Left ventricle myocardium inferior (tissue), 1 donor: ENCODE results near the gene STK11IP. TPM values are rescaled to one million over a fixed set of nuclear protein-coding genes. Genes with fewer than 3 reads are reported as not detected.

Source experiments
- DNase-seq: peaks from one replicate; pipeline ENCODE4 v3.0.0-alpha.2; 2020
- H3K27ac ChIP-seq: fragments of 200-600 bp; replicated peaks from 2 replicates; pipeline ENCODE4 v1.8.0; 2021
- H3K27me3 ChIP-seq: fragments of 200-600 bp; 2 replicates; pipeline ENCODE4 v1.8.0; 2021; ENCODE audit warnings: low read depth
- H3K36me3 ChIP-seq: fragments of 200-600 bp; 2 replicates; pipeline ENCODE4 v1.8.0; 2021
- H3K4me1 ChIP-seq: fragments of 200-600 bp; 2 replicates; pipeline ENCODE4 v1.8.0; 2021
- H3K4me3 ChIP-seq: fragments of 200-600 bp; 2 replicates; pipeline ENCODE4 v1.8.0; 2021; ENCODE audit warnings: mild to moderate bottlenecking, moderate library complexity
- H3K9me3 ChIP-seq: fragments of 200-600 bp; replicated peaks from 2 replicates; pipeline ENCODE4 v1.8.0; 2021
- CTCF ChIP-seq: fragments of 200-600 bp; IDR thresholded peaks from 2 replicates; pipeline ENCODE4 v1.8.0; 2021; ENCODE audit warnings: antibody characterized with exemption, mild to moderate bottlenecking, borderline replicate concordance
- intact Hi-C: fragments of 100-400 bp; cut with micrococcal nuclease; formaldehyde crosslinking; loops from one replicate; pipeline ENCODE4 v1.11.0; 2022
- long read RNA-seq: library from polyadenylated mRNA; unstranded; transcript quantifications from one replicate; pipeline ENCODE4 v2.0.0, GENCODE V29; 2021
- total RNA-seq: library from RNA; stranded (reverse); fragmentation: NEBNext Ultra II Directional; extraction: Animal tissue kit (Norgen Biotek cat#: 25700); gene quantifications from one replicate; pipeline ENCODE4 v1.2.1, GENCODE V29; 2021
- donor health status: DM: no; HTN: yes; CAD: no; lungs with severe emphysema.

STK11IP gene
- 15.9 TPM for total RNA-seq
- long read RNA-seq, transcript STK11IP-204 (25 exons, 3,615 nt): major isoform, 6 of 36 reads
- long read RNA-seq, partial matches to known transcripts: 20 of 36 reads
- long read RNA-seq, other reads (novel, unspliced or antisense): 10 of 36 reads

GRCh38 chr2:219597552-219598307 lies at the start of gene STK11IP:
STK11IP (plus strand) TSS chr2:219597857; CDS start chr2:219598120, 263 bp downstream.
- intact Hi-C loops: no loop called here
- H3K9me3 ChIP-seq: no peaks in the 10 kb centered on the region
- peak; percentile 97 for DNase-seq
- H3K4me1 ChIP-seq: peaks cover 25% of the 10 kb centered on the region
- peak within 1 kb of the TSS; percentile 98 for H3K27ac ChIP-seq
- H3K27me3 ChIP-seq: no peaks in the 10 kb centered on the region
- H3K36me3 ChIP-seq: peaks cover 17% of the 10 kb centered on the region
- H3K4me3 ChIP-seq: peak within 1 kb of the TSS; percentile 81
- TF ChIP-seq CTCF: no peak

- TF ChIP-seq CTCF: no peak
- peaks cover 47% of the 10 kb centered on the region for H3K27me3 ChIP-seq
- no peaks in the 10 kb centered on the region for H3K36me3 ChIP-seq
- no peak overlapping the region for H3K27ac ChIP-seq
- intact Hi-C loops: no loop called here
- peaks cover 30% of the 10 kb centered on the region for H3K4me1 ChIP-seq
- no peak overlapping the region for H3K4me3 ChIP-seq
- no peak for DNase-seq
- H3K9me3 ChIP-seq: no peaks in the 10 kb centered on the region
Observed at GRCh38 chr2:219548990-219549389, 48.7 kb upstream of the STK11IP start.

GRCh38 chr2:219549619-219550018 lies 48.0 kb upstream of the STK11IP start:
- no peak overlapping the region for H3K27ac ChIP-seq
- no peaks in the 10 kb centered on the region for H3K9me3 ChIP-seq
- no peak for TF ChIP-seq CTCF
- DNase-seq: no peak
- peaks cover 53% of the 10 kb centered on the region for H3K27me3 ChIP-seq
- H3K4me1 ChIP-seq: peaks cover 24% of the 10 kb centered on the region
- intact Hi-C loops: no loop called here
- H3K36me3 ChIP-seq: no peaks in the 10 kb centered on the region
- no peak overlapping the region for H3K4me3 ChIP-seq

GRCh38 chr2:219551441-219552381 lies 45.9 kb upstream of the STK11IP start:
- no peak for DNase-seq
- H3K27ac ChIP-seq: peak overlapping the region; percentile 3
- H3K36me3 ChIP-seq: peaks cover 11% of the 10 kb centered on the region
- no peak for TF ChIP-seq CTCF
- H3K9me3 ChIP-seq: no peaks in the 10 kb centered on the region
- H3K27me3 ChIP-seq: peaks cover 53% of the 10 kb centered on the region
- intact Hi-C loops: no loop called here
- peak overlapping the region; percentile 67 for H3K4me3 ChIP-seq
- peaks cover 21% of the 10 kb centered on the region for H3K4me1 ChIP-seq

GRCh38 chr2:219552382-219553167 lies 45.1 kb upstream of the STK11IP start:
- Histone ChIP-seq H3K27me3 (peaks cover 51% of the 10 kb centered on the region), H3K4me3 (peak overlapping the region; percentile 67), H3K9me3 (no peaks in the 10 kb centered on the region), H3K27ac (peak overlapping the region; percentile 3), H3K4me1 (peaks cover 21% of the 10 kb centered on the region), H3K36me3 (peaks cover 11% of the 10 kb centered on the region)
- no peak for TF ChIP-seq CTCF
- peak; percentile 86 for DNase-seq
- intact Hi-C loops: no loop called here
